ENCODE measurements around the gene IL22RA2.
"Not testable (repeated sequence)": the region's sequence is repeated elsewhere in the genome, so short reads cannot be mapped to it uniquely, and the experiment has no call there.

Gene IL22RA2

GRCh38 chr6:137208279-137208678, 34.8 kb upstream of the IL22RA2 start:
- Histone ChIP-seq H4K20me1 (ENCODE audit: insufficient read depth, low read length) (no peaks in the 10 kb centered on the region), H3K4me2 (ENCODE audit: insufficient read depth, low read length) (no peak overlapping the region), H3K36me3 (ENCODE audit: insufficient read depth, low read length) (peaks cover 40% of the 10 kb centered on the region), H3K4me3 (ENCODE audit: low read depth in 1 of 2, low read length in 2 of 2) (no peak overlapping the region), H3K9ac (ENCODE audit: low read depth, low read length) (no peak overlapping the region), H3K9me3 (ENCODE audit: insufficient read depth, low read length, severe bottlenecking) (peaks cover 28% of the 10 kb centered on the region), H3K27ac (ENCODE audit: low read length) (no peak overlapping the region), H2AFZ (ENCODE audit: low read depth, low read length) (no peak overlapping the region), H3K27me3 (ENCODE audit: insufficient read depth, low read length, poor library complexity) (no peaks in the 10 kb centered on the region), H3K79me2 (ENCODE audit: insufficient read depth, low read length) (peaks cover 57% of the 10 kb centered on the region), H3K4me1 (ENCODE audit: insufficient read depth, low read length) (0 out of 2 replicates have a peak, but pooled peaks cover under 1% of the 10 kb centered on the region)
- TF ChIP-seq EZH2 (IDR thresholded peaks at IDR 0.05; ENCODE audit: borderline replicate concordance, low read depth, low read length, severe bottlenecking), result no peak
- TF ChIP-seq, protein P1, sequence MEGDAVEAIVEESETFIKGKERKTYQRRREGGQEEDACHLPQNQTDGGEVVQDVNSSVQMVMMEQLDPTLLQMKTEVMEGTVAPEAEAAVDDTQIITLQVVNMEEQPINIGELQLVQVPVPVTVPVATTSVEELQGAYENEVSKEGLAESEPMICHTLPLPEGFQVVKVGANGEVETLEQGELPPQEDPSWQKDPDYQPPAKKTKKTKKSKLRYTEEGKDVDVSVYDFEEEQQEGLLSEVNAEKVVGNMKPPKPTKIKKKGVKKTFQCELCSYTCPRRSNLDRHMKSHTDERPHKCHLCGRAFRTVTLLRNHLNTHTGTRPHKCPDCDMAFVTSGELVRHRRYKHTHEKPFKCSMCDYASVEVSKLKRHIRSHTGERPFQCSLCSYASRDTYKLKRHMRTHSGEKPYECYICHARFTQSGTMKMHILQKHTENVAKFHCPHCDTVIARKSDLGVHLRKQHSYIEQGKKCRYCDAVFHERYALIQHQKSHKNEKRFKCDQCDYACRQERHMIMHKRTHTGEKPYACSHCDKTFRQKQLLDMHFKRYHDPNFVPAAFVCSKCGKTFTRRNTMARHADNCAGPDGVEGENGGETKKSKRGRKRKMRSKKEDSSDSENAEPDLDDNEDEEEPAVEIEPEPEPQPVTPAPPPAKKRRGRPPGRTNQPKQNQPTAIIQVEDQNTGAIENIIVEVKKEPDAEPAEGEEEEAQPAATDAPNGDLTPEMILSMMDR (IDR thresholded peaks at IDR 0.05; ENCODE audit: borderline replicate concordance, extremely low read depth, low read length, poor library complexity, severe bottlenecking), result no peak
- no peak for ATAC-seq (ENCODE audit: insufficient read depth, low read depth)
- no peak for DNase-seq

DNA sequence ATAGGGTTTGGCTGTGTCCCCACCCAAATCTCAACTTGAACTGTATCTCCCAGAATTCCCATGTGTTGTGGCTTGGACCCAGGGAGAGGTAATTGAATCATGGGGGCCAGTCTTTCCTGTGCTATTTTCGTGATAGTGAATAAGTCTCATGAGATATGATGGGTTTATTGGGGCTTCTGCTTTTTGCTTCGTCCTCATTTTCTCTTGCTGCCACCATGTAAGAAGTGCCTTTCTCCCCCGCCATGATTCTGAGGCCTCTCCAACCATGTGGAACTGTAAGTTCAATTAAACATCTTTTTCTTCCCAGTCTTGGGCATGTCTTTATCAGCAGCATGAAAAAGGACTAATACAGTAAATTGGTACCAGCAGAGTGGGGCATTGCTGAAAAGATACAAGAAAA, 34.0 kb upstream of the IL22RA2 start:
- H3K27me3 ChIP-seq (ENCODE audit: insufficient read depth, low read length, poor library complexity); H3K9ac ChIP-seq (ENCODE audit: low read depth, low read length); DNase-seq; H2AFZ ChIP-seq (ENCODE audit: low read depth, low read length); H4K20me1 ChIP-seq (ENCODE audit: insufficient read depth, low read length); H3K4me2 ChIP-seq (ENCODE audit: insufficient read depth, low read length); H3K4me3 ChIP-seq (ENCODE audit: low read depth in 1 of 2, low read length in 2 of 2); ATAC-seq (ENCODE audit: insufficient read depth, low read depth); H3K4me1 ChIP-seq (ENCODE audit: insufficient read depth, low read length); H3K27ac ChIP-seq (ENCODE audit: low read length): not testable (repeated sequence)
- Histone ChIP-seq H3K79me2 (ENCODE audit: insufficient read depth, low read length) (peaks cover 49% of the 10 kb centered on the region), H3K36me3 (ENCODE audit: insufficient read depth, low read length) (peaks cover 47% of the 10 kb centered on the region), H3K9me3 (ENCODE audit: insufficient read depth, low read length, severe bottlenecking) (peaks cover 28% of the 10 kb centered on the region)

GRCh38 chr6:137206577-137206976, 33.1 kb upstream of the IL22RA2 start:
- peaks cover 56% of the 10 kb centered on the region for H3K36me3 ChIP-seq (ENCODE audit: insufficient read depth, low read length)
- H3K9me3 ChIP-seq (ENCODE audit: insufficient read depth, low read length, severe bottlenecking), result peaks cover 26% of the 10 kb centered on the region
- no peak overlapping the region for H3K4me3 ChIP-seq (ENCODE audit: low read depth in 1 of 2, low read length in 2 of 2)
- TF ChIP-seq, protein P1 (IDR thresholded peaks at IDR 0.05; ENCODE audit: borderline replicate concordance, extremely low read depth, low read length, poor library complexity, severe bottlenecking), result no peak
- TF ChIP-seq EZH2 (IDR thresholded peaks at IDR 0.05; ENCODE audit: borderline replicate concordance, low read depth, low read length, severe bottlenecking), result no peak
- no peak overlapping the region for H3K9ac ChIP-seq (ENCODE audit: low read depth, low read length)
- no peaks in the 10 kb centered on the region for H3K27me3 ChIP-seq (ENCODE audit: insufficient read depth, low read length, poor library complexity)
- no peaks in the 10 kb centered on the region for H4K20me1 ChIP-seq (ENCODE audit: insufficient read depth, low read length)
- no peak overlapping the region for H3K27ac ChIP-seq (ENCODE audit: low read length)
- ATAC-seq (ENCODE audit: insufficient read depth, low read depth), result no peak
- no peak overlapping the region for H3K4me2 ChIP-seq (ENCODE audit: insufficient read depth, low read length)
- no peak overlapping the region for H2AFZ ChIP-seq (ENCODE audit: low read depth, low read length)
- H3K4me1 ChIP-seq (ENCODE audit: insufficient read depth, low read length), result no peaks in the 10 kb centered on the region
- peaks cover 40% of the 10 kb centered on the region for H3K79me2 ChIP-seq (ENCODE audit: insufficient read depth, low read length)
- DNase-seq, result no peak

DNA sequence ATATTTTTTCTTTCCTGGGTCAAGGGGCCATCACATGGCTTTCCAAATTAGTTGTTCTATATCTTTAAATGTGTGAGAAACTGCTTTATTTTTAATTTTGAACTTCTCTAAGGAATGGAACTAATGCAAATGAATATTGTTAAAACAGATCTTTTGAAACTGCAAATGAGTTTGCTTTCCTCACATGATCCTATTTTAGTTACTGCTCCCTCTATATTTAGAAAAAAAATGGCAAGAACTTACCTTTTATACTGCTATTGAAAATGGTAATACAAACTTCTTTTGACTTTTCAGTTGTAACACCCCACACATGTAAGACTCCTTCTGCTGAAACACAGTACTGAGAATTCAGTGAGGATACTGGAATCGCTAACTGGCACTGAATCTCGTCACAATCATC, 29.8 kb upstream of the IL22RA2 start:
- no peaks in the 10 kb centered on the region for H3K4me1 ChIP-seq (ENCODE audit: insufficient read depth, low read length)
- no peak overlapping the region for H3K4me3 ChIP-seq (ENCODE audit: low read depth in 1 of 2, low read length in 2 of 2)
- H3K79me2 ChIP-seq (ENCODE audit: insufficient read depth, low read length), result peaks cover 9% of the 10 kb centered on the region
- H4K20me1 ChIP-seq (ENCODE audit: insufficient read depth, low read length), result no peaks in the 10 kb centered on the region
- ATAC-seq (ENCODE audit: insufficient read depth, low read depth) (no peak), DNase-seq (no peak)
- H3K27me3 ChIP-seq (ENCODE audit: insufficient read depth, low read length, poor library complexity), result no peaks in the 10 kb centered on the region
- H3K4me2 ChIP-seq (ENCODE audit: insufficient read depth, low read length), result no peak overlapping the region
- peaks cover 71% of the 10 kb centered on the region for H3K36me3 ChIP-seq (ENCODE audit: insufficient read depth, low read length)
- H3K9ac ChIP-seq (ENCODE audit: low read depth, low read length), result no peak overlapping the region
- no peak overlapping the region for H2AFZ ChIP-seq (ENCODE audit: low read depth, low read length)
- no peak overlapping the region for H3K27ac ChIP-seq (ENCODE audit: low read length)
- no peaks in the 10 kb centered on the region for H3K9me3 ChIP-seq (ENCODE audit: insufficient read depth, low read length, severe bottlenecking)
- no peak for TF ChIP-seq EZH2 (IDR thresholded peaks at IDR 0.05; ENCODE audit: borderline replicate concordance, low read depth, low read length, severe bottlenecking)
- TF ChIP-seq, protein P1 (IDR thresholded peaks at IDR 0.05; ENCODE audit: borderline replicate concordance, extremely low read depth, low read length, poor library complexity, severe bottlenecking), result no peak
